ENCODE measurements around the gene ZFP36L1.

- TF ChIP-seq CTCF (conservative IDR thresholded peaks at IDR 0.05; ENCODE audit: low read depth, low read length) (no peak), EZH2 (IDR thresholded peaks at IDR 0.05; ENCODE audit: borderline replicate concordance, low read depth, low read length, poor library complexity, severe bottlenecking) (no peak)
Observed at GRCh38 chr14:68792678-68792978, 239 bp downstream of the ZFP36L1 start.
